ENCODE measurements around the gene SPNS2. TPM values are rescaled to one million over a fixed set of nuclear protein-coding genes. Genes with fewer than 3 reads are reported as not detected.

The SPNS2 gene
- polyA plus RNA-seq, 4 donors: 31.2 to 52.7 (median 44.5) TPM

DNA sequence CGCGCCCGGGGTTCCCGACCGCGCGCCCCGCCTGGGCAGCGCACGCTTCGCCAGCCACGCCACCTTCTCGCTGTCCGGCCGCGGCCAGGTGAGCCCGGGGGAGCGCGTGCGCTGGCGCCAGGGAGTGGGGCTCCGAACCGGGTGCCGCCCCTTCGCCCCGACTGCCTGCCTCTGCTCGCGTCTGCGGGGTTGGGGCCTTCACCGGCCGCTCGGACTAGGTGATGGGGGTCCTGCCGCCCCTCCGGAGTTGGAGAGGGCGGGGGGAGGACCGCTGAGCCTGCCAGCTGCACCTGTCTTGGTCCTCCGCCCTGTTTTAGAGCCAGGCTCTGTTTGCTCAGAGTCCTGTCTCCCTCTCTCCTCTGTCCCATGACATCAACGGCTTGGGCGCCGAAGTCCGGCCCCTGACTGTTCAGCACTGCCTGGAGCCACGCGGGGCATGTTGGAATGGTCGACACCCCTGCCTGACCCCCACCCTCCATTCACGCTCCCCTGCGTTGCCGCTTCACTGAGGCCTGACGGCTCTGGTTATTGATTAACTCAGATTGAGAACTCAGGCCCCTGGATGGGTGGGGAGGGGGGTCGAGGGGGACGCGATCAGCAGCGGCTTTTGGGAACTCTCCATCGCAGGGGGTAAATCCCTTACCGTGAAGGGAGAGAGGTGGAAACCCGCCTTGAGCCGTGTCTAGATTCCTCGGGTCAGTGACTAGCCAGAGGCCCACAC is 86.4 kb downstream of the SPNS2 start:
- DNase-seq (ENCODE audit: low read depth in 4 of 4, low spot score in 3 of 4): no peak

DNA sequence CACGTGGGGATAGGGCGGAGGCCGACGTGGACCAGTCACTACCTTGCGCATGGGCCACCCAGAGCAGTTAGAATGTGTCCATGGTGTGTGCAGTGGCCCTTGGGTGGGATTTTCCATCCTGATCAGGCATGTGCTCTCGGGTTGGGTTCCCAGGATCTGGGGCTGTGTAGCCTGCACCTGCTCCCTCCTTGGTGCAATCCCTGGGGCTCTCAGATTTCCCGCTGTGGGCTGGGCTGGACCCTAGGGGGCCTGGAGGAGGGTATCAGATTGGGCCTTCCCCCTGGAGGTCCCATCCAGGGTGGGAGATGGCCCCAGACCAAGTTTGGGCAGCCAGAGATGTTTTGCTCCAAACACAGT is 86.9 kb downstream of the SPNS2 start:
- no peak for DNase-seq (ENCODE audit: low read depth in 4 of 4, low spot score in 3 of 4)

DNA sequence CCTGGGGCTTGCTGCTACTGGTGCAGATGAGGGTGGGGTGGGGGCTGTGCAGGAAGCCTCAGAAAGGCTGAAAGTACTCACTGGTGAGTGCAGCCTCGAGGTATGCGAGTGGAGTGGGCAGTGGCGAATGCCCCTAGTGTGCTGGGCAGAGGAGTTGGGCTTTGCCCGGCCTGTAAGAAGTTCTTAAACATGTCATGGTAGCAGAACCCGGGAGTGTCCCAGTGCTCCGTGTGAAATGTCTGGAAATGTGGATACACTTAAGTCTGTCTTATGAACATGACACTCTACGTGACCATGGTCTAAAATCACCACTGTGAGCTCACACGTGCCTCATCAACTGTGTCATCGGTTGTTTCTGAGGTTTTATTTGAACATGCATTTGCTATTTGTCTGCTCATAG is 87.4 kb downstream of the SPNS2 start:
- DNase-seq (ENCODE audit: low read depth in 4 of 4, low spot score in 3 of 4): no peak

DNA sequence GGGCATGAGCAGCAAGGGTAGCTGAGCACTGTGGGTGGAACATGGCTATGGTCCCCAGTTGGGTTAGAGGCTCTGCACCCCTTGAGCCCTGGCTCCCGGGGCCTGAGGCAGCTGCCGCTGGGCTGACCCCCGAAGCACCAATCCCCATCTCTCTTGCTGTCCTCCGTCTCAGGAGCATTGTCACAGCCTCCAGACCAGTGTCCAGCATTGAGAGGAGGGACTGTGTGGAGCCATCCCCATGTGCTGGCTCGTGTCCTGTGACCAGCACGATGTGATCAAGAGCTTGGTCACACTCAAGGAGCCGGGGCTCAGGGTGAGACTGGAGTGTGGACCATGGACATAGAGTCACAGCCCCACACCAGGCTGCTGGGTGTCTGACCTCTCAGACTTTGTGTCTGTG is 88.5 kb downstream of the SPNS2 start:
- no peak for DNase-seq (ENCODE audit: low read depth in 4 of 4, low spot score in 3 of 4)

GRCh38 chr17:4587803-4588202 is 89.1 kb downstream of the SPNS2 start:
- no peak for DNase-seq (ENCODE audit: low read depth in 4 of 4, low spot score in 3 of 4)

DNA sequence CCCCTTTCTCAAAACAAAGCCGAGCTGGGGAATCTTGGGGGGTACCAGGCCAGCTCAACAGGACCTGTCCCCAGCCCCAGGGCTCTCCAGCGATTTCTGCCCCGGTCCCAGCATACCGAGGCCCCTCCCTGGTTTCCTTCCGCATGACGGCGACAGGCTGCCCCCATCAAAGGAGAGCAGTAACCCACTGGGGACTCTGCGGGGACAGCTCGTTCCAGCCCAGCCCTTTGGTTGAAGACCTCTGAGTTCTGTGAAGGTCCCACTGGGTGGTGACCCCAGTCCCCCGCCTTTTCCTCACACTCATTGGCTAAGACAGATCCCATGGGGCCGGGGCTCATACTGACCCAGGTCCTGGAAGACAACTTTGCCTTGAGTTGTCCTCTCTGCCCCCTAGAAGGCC is 89.7 kb downstream of the SPNS2 start:
- DNase-seq (ENCODE audit: low read depth in 4 of 4, low spot score in 3 of 4): no peak

Other genes starting within 250 kb of the SPNS2 start
- gene ANKFY1, start 234.9 kb upstream of the SPNS2 start, polyA plus RNA-seq (ENCODE audit: insufficient read length in 4 of 4): 10 to 100 TPM; 44.7 to 49.4 (median 46.3) TPM
- 10 to 100 TPM; 62.3 to 72.3 (median 65.4) TPM for gene UBE2G1, start 132.2 kb upstream of the SPNS2 start, polyA plus RNA-seq (ENCODE audit: insufficient read length in 4 of 4)
- gene SPNS3, start 64.9 kb upstream of the SPNS2 start, polyA plus RNA-seq (ENCODE audit: insufficient read length in 4 of 4): 1 to 10 TPM; 2.0 to 2.9 (median 2.3) TPM
- 10 to 100 TPM; 34.7 to 49.4 (median 40.0) TPM for gene MYBBP1A, start 56.5 kb downstream of the SPNS2 start, polyA plus RNA-seq (ENCODE audit: insufficient read length in 4 of 4)
- 10 to 100 TPM in 1 of 4 donors, 1 to 10 TPM in 3; 6.1 to 11.3 (median 8.2) TPM for gene GGT6, start 61.7 kb downstream of the SPNS2 start, polyA plus RNA-seq (ENCODE audit: insufficient read length in 4 of 4)
- 10 to 100 TPM; 55.0 to 66.4 (median 60.5) TPM for gene SMTNL2, start 85.6 kb downstream of the SPNS2 start, polyA plus RNA-seq (ENCODE audit: insufficient read length in 4 of 4)
- 1 to 10 TPM in 1 of 4 donors, under 1 TPM in 3; 0.17 to 1.1 (median 0.38) TPM for gene ALOX15, start 142.8 kb downstream of the SPNS2 start, polyA plus RNA-seq (ENCODE audit: insufficient read length in 4 of 4)
- gene PELP1, start 205.3 kb downstream of the SPNS2 start, polyA plus RNA-seq (ENCODE audit: insufficient read length in 4 of 4): 10 to 100 TPM; 40.8 to 55.7 (median 50.3) TPM
- gene ARRB2, start 211.8 kb downstream of the SPNS2 start, polyA plus RNA-seq (ENCODE audit: insufficient read length in 4 of 4): 10 to 100 TPM; 29.2 to 34.7 (median 31.2) TPM
- 10 to 100 TPM; 24.0 to 28.8 (median 27.1) TPM for gene MED11, start 232.5 kb downstream of the SPNS2 start, polyA plus RNA-seq (ENCODE audit: insufficient read length in 4 of 4)
- under 1 TPM; 0.41 to 0.95 (median 0.45) TPM for gene ZMYND15, start 241.0 kb downstream of the SPNS2 start, polyA plus RNA-seq (ENCODE audit: insufficient read length in 4 of 4)
- 10 to 100 TPM; 12.5 to 15.6 (median 13.8) TPM for gene CXCL16, start 241.0 kb downstream of the SPNS2 start, polyA plus RNA-seq (ENCODE audit: insufficient read length in 4 of 4)